ENCODE measurements around the gene SH3TC1. TPM values are rescaled to one million over a fixed set of nuclear protein-coding genes. Genes with fewer than 3 reads are reported as not detected.
A peak's percentile ranks its signal among the peaks of the same experiment; 100 is the strongest.

The SH3TC1 gene
- total and polyA plus RNA-seq, 2 of the 8 experiments (the other 6 are each of a cell fraction or from before 2014, with no cell fraction given), result 0.15 TPM; not detected in 1

DNA sequence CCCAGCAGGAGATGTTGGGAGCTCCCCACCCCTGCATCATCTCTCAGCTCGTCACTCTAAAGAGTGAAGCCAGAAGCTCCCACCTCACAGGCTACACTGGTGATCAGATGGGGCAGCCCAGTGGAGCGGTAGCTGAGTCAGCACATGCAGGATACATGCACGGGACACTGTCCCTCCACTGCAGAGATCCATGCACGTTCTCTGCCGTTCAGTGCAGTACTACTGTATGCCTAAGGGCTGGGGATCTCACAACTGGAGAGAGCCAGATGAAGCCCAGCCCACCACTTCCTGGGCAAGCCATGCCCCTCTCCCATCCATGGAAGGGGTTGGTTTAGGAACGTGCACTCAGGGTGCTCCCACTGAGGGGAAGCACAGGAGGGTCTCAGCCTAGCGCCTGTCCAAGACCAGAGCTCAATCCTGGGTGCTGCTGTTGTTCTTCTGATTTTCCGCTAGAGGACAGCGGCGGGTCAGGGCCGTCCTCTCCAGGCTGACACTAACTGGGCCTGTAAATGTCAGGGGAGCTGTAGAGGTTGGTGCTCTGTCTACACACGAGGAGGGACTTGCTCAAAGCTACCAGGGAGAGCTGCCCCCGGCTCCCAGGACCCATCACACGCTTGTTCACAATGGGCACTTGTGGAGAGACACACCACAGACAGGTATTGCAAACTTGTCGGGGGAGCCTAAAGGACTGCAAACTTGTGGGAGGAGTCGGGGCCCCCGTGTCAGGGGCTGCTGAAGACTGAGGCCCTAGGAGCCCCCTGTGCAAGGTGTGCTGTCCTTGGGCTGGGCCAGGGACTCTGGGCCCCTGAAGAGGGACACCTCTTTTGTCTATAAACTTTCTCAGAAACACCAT lies 22.3 kb upstream of the SH3TC1 start:
- Histone ChIP-seq H2AFZ (ENCODE audit: low read length) (peak overlapping the region; percentile 77), H3K27me3 (replicated peaks in 1 of 4; ENCODE audit: control insufficient read depth in 3 of 4, extremely low read depth in 1 of 4, insufficient read depth in 3 of 4, low read length in 3 of 4) (no peaks in the 10 kb centered on the region), H3K4me2 (ENCODE audit: insufficient read depth in 1 of 2, low read depth in 2 of 2, low read length in 2 of 2) (no peak overlapping the region), H4K8ac (ENCODE audit: extremely low read depth, insufficient read depth, low read length) (peak overlapping the region; percentile 60; the same call in 1 of the 2 replicates), H2BK120ac (replicated peaks; ENCODE audit: low read depth, low read length) (no peak overlapping the region), H4K5ac (ENCODE audit: insufficient read length, low read depth, low read length) (no peak overlapping the region), H3K14ac (ENCODE audit: insufficient read length) (no peak overlapping the region), H3K9me3 (ENCODE audit: insufficient read depth in 2 of 2, low read depth in 1 of 2, low read length in 1 of 2) (no peaks in the 10 kb centered on the region), H2BK20ac (ENCODE audit: low read length) (no peak overlapping the region), H3K4ac (replicated peaks; ENCODE audit: insufficient read length, low read depth, low read length) (no peak overlapping the region), H3K18ac (ENCODE audit: extremely low read depth, low read length) (no peak overlapping the region), H4K20me1 (replicated peaks in 1 of 2; ENCODE audit: control insufficient read depth in 1 of 2, insufficient read depth in 2 of 2, low read length in 2 of 2) (peaks cover 0 to 4% of the 10 kb centered on the region in 2 experiments), H2AK5ac (ENCODE audit: low read depth, low read length) (no peak overlapping the region), H3K4me3 (ENCODE audit: extremely low read depth in 1 of 4, insufficient read depth in 2 of 4, low read depth in 3 of 4, low read length in 4 of 4) (no peak overlapping the region), H3K36me3 (ENCODE audit: control insufficient read depth in 2 of 4, insufficient read depth in 4 of 4, low read length in 3 of 4) (no peaks in the 10 kb centered on the region), H3K79me1 (ENCODE audit: low read depth, low read length) (no peaks in the 10 kb centered on the region), H4K91ac (replicated peaks; ENCODE audit: insufficient read length, low read length) (peak overlapping the region; percentile 15), H3K23ac (ENCODE audit: insufficient read length) (no peak overlapping the region), H2BK5ac (ENCODE audit: low read depth, low read length) (no peak overlapping the region), H3K56ac (replicated peaks; ENCODE audit: insufficient read length, low read depth, low read length) (no peak overlapping the region), H3K23me2 (ENCODE audit: low read depth, low read length) (0 out of 2 replicates have a peak, but pooled peaks cover 2% of the 10 kb centered on the region), H3K27ac (ENCODE audit: low read depth, low read length) (no peak overlapping the region), H3K79me2 (ENCODE audit: control insufficient read depth in 1 of 2, insufficient read depth in 2 of 2, low read length in 2 of 2) (no peaks in the 10 kb centered on the region), H3K4me1 (replicated peaks in 1 of 4; ENCODE audit: control insufficient read depth in 3 of 4, insufficient read depth in 4 of 4, low read length in 3 of 4) (no peaks in the 10 kb centered on the region), H3K9ac (replicated peaks in 1 of 4; ENCODE audit: extremely low read depth in 1 of 4, low read depth in 3 of 4, low read length in 3 of 4) (no peak overlapping the region), H2BK15ac (ENCODE audit: low read length) (no peak overlapping the region), H2BK12ac (ENCODE audit: low read depth, low read length) (peak overlapping the region; percentile 52; the same call in 1 of the 2 replicates)
- peak; percentile 41 to 67 for DNase-seq (ENCODE audit: low read depth in 1 of 2, low spot score in 2 of 2)
- TF ChIP-seq YY1 (IDR thresholded peaks at IDR 0.05; ENCODE audit: low read depth, low read length), result no peak
- TF ChIP-seq RAD21 (IDR thresholded peaks at IDR 0.05 in 1 of 2, conservative IDR thresholded peaks at IDR 0.05 in 1 of 2; ENCODE audit: low read depth in 2 of 2, low read length in 2 of 2), result peak; percentile 88 to 91
- no peak for TF ChIP-seq SIN3A (conservative IDR thresholded peaks at IDR 0.05 in 1 of 2, IDR thresholded peaks at IDR 0.05 in 1 of 2; ENCODE audit: low read depth in 1 of 2, low read length in 2 of 2)
- no peak for TF ChIP-seq SRF (IDR thresholded peaks at IDR 0.05; ENCODE audit: low read depth, low read length)
- TF ChIP-seq, protein P1, sequence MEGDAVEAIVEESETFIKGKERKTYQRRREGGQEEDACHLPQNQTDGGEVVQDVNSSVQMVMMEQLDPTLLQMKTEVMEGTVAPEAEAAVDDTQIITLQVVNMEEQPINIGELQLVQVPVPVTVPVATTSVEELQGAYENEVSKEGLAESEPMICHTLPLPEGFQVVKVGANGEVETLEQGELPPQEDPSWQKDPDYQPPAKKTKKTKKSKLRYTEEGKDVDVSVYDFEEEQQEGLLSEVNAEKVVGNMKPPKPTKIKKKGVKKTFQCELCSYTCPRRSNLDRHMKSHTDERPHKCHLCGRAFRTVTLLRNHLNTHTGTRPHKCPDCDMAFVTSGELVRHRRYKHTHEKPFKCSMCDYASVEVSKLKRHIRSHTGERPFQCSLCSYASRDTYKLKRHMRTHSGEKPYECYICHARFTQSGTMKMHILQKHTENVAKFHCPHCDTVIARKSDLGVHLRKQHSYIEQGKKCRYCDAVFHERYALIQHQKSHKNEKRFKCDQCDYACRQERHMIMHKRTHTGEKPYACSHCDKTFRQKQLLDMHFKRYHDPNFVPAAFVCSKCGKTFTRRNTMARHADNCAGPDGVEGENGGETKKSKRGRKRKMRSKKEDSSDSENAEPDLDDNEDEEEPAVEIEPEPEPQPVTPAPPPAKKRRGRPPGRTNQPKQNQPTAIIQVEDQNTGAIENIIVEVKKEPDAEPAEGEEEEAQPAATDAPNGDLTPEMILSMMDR (IDR thresholded peaks at IDR 0.05; ENCODE audit: control extremely low read depth in 1 of 3, insufficient read depth in 1 of 3, low read depth in 1 of 3, low read length in 3 of 3), result peak in 2 of 3 experiments; percentile 90 to 96; a peak in 3 of 4 replicates
- TF ChIP-seq, protein P2, sequence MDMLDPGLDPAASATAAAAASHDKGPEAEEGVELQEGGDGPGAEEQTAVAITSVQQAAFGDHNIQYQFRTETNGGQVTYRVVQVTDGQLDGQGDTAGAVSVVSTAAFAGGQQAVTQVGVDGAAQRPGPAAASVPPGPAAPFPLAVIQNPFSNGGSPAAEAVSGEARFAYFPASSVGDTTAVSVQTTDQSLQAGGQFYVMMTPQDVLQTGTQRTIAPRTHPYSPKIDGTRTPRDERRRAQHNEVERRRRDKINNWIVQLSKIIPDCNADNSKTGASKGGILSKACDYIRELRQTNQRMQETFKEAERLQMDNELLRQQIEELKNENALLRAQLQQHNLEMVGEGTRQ (IDR thresholded peaks at IDR 0.05; ENCODE audit: low read length), result no peak
- peak; percentile 55 for FAIRE-seq
- CTCF ChIA-PET (ENCODE audit: partially characterized antibody), result interaction anchor here (0.6 to 7.2 kb wide), 69 partner anchors 9 to 568 kb away, joined by 3 to 68 read pairs (median 5); partner anchors contain the start of genes ABLIM2, HTRA3 and SH3TC1
- WGBS, 2 experiments (ENCODE audit: extremely low coverage in 1 of 2, insufficient coverage in 1 of 2, insufficient read length in 1 of 2, insufficient replicate concordance in 2 of 2, low coverage in 1 of 2, low lambda C conversion rate in 2 of 2, missing lambda C conversion rate in 1 of 2), result 52% methylated on average over 17 of the region's 17 CpGs; no CpG with 5 or more reads in 1 of the 2 experiments
- POLR2A ChIA-PET (ENCODE audit: partially characterized antibody), result interaction anchor here (1.1 kb wide), 2 partner anchors 35 to 42 kb away, joined by 3 read pairs; no protein-coding TSS in a partner anchor
